Liver (tissue), 9 donors: Measurements from ENCODE around the gene DOK6. TPM values are rescaled to one million over a fixed set of nuclear protein-coding genes. Genes with fewer than 3 reads are reported as not detected.

Experiments
- DNase-seq: peaks from one replicate; pipeline ENCODE4 v3.0.0-alpha.2; 2017; ENCODE audit warnings: low spot score
- H3K27ac ChIP-seq, 2 donors: one replicate each; pipeline ENCODE4 v1.7.0; 2013; ENCODE audit warnings: inconsistent platforms in 2 of 2, low read length in 2 of 2, control low read depth in 1 of 2, low read depth in 1 of 2, mild to moderate bottlenecking in 1 of 2
- H3K27me3 ChIP-seq, 4 donors: one replicate each; pipeline versions ENCODE4 v1.6.1 to v1.7.0; 2013; ENCODE audit warnings: low read length in 3 of 4, inconsistent platforms in 1 of 4, mild to moderate bottlenecking in 1 of 4, moderate library complexity in 1 of 4; ENCODE audit not compliant: control insufficient read depth in 4 of 4, insufficient read depth in 4 of 4
- H3K36me3 ChIP-seq, 4 donors: one replicate each; pipeline versions ENCODE4 v1.6.1 to v1.7.0; 2013; ENCODE audit warnings: low read length in 3 of 4, mild to moderate bottlenecking in 3 of 4, low read depth in 1 of 4, moderate library complexity in 1 of 4; ENCODE audit not compliant: control insufficient read depth in 4 of 4, insufficient read depth in 3 of 4
- H3K4me1 ChIP-seq, 4 donors: one replicate each; pipeline versions ENCODE4 v1.6.1 to v1.7.0; 2013; ENCODE audit warnings: low read length in 3 of 4, mild to moderate bottlenecking in 3 of 4, moderate library complexity in 1 of 4; ENCODE audit not compliant: control insufficient read depth in 4 of 4, insufficient read depth in 4 of 4
- H3K4me3 ChIP-seq, 3 donors: one replicate each; pipeline versions ENCODE4 v1.6.1 to v1.7.0; 2013; ENCODE audit warnings: low read length in 3 of 3, control low read depth in 1 of 3, low read depth in 1 of 3, mild to moderate bottlenecking in 1 of 3
- H3K9ac ChIP-seq, 2 donors: one replicate each; pipeline ENCODE4 v1.7.0; 2013; ENCODE audit warnings: low read length in 2 of 2, mild to moderate bottlenecking in 2 of 2, moderate library complexity in 2 of 2, control low read depth in 1 of 2, low read depth in 1 of 2
- H3K9me3 ChIP-seq, 4 donors: one replicate each; pipeline versions ENCODE4 v1.6.1 to v1.7.0; 2013; ENCODE audit warnings: low read length in 3 of 4; ENCODE audit not compliant: control insufficient read depth in 4 of 4
- ATF3 ChIP-seq: IDR thresholded peaks from 2 replicates; pipeline ENCODE4 v1.6.1; 2016; ENCODE audit warnings: antibody characterized with exemption
- FOXA1 ChIP-seq: IDR thresholded peaks from 2 replicates; pipeline ENCODE4 v1.6.1; 2016; ENCODE audit warnings: antibody characterized with exemption
- GABPA ChIP-seq, 2 donors: IDR thresholded peaks in 1 of 2; conservative IDR thresholded peaks in 1 of 2; 2 replicates each; pipeline ENCODE4 v1.6.1; 2016; ENCODE audit warnings: antibody characterized with exemption in 2 of 2, mild to moderate bottlenecking in 1 of 2, moderate library complexity in 1 of 2
- HNF4A ChIP-seq, 2 donors: conservative IDR thresholded peaks; 2 replicates each; pipeline ENCODE4 v1.6.1; 2016; ENCODE audit warnings: antibody characterized with exemption in 2 of 2, mild to moderate bottlenecking in 2 of 2
- HNF4G ChIP-seq: IDR thresholded peaks from 2 replicates; pipeline ENCODE4 v1.6.1; 2016; ENCODE audit warnings: antibody characterized with exemption
- JUND ChIP-seq, 2 donors: IDR thresholded peaks; 2 replicates each; pipeline ENCODE4 v1.6.1; 2016; ENCODE audit warnings: antibody characterized with exemption in 2 of 2
- MAX ChIP-seq: IDR thresholded peaks from 2 replicates; pipeline ENCODE4 v1.6.1; 2016; ENCODE audit warnings: antibody characterized with exemption
- NR2F2 ChIP-seq: IDR thresholded peaks from 2 replicates; pipeline ENCODE4 v1.6.1; 2016; ENCODE audit warnings: antibody characterized with exemption
- RAD21 ChIP-seq, 2 donors: IDR thresholded peaks; 2 replicates each; pipeline ENCODE4 v1.6.1; 2016; ENCODE audit warnings: antibody characterized with exemption in 2 of 2, mild to moderate bottlenecking in 2 of 2
- REST ChIP-seq: IDR thresholded peaks from 2 replicates; pipeline ENCODE4 v1.6.1; 2016; ENCODE audit warnings: antibody characterized with exemption, mild to moderate bottlenecking
- RXRA ChIP-seq, 2 donors: IDR thresholded peaks; 2 replicates each; pipeline ENCODE4 v1.6.1; 2017 to 2018; ENCODE audit warnings: antibody characterized with exemption in 2 of 2, mild to moderate bottlenecking in 1 of 2
- SP1 ChIP-seq: IDR thresholded peaks from 2 replicates; pipeline ENCODE4 v1.6.1; 2018; ENCODE audit warnings: antibody characterized with exemption, mild to moderate bottlenecking
- TAF1 ChIP-seq: conservative IDR thresholded peaks from 2 replicates; pipeline ENCODE4 v1.6.1; 2016; ENCODE audit warnings: antibody characterized with exemption, mild to moderate bottlenecking
- YY1 ChIP-seq: IDR thresholded peaks from 2 replicates; pipeline ENCODE4 v1.6.1; 2016; ENCODE audit warnings: antibody characterized with exemption, mild to moderate bottlenecking
- ZBTB33 ChIP-seq: IDR thresholded peaks from 2 replicates; pipeline ENCODE4 v1.6.1; 2016; ENCODE audit warnings: antibody characterized with exemption
- WGBS: extraction: QIAGEN DNeasy Blood & Tissue Kit; methylation state at CpG from one replicate; pipeline ENCODE4 v1.1.7; 2013; 5-methylcytosine and 5-hydroxymethylcytosine counted together
- polyA plus RNA-seq, 2 donors: library from polyadenylated mRNA; stranded (reverse) in 1 of 2; unstranded in 1 of 2; fragments of 200-250 nt in 1 of 2; fragments of >200 nt in 1 of 2; fragmentation: Nextera tagmentation in 1 of 2; extraction: Ambion mirVana in 1 of 2; gene quantifications; one replicate each; pipeline versions ENCODE4 v1.2.1 to v1.2.3, GENCODE V29; 2013 to 2015
- total RNA-seq, 2 donors: library from RNA; depleted of rRNA; stranded (reverse); fragments of >200 nt; gene quantifications; one replicate each; pipeline ENCODE4 v1.2.3, GENCODE V29; 2014
- TF ChIP-seq, protein P1 (sequence below): fragments of 150-350 bp; IDR thresholded peaks from 2 replicates; pipeline ENCODE4 v1.5.1; 2017; ENCODE audit warnings: improper control_type of control experiment, low read depth, low read length; ENCODE audit not compliant: missing input control
- donor health status: healthy.
- donor health status: healthy.
- donor health status: healthy.
- donor health status: healthy.
- donor health status: healthy.

The DOK6 gene
- total and polyA plus RNA-seq, 4 donors = 0.08 to 1.1 (median 0.67) TPM

- 81% methylated on average over 2 of the region's 2 CpGs for WGBS
- no peak overlapping the region for H3K9ac ChIP-seq
Measured at GRCh38 chr18:69674292-69674877, 273.7 kb downstream of the DOK6 start.

GRCh38 chr18:69674966-69675365 is 274.3 kb downstream of the DOK6 start:
- DNase-seq = no peak
- no peak overlapping the region for H3K4me3 ChIP-seq
- H3K27me3 ChIP-seq = no peaks in the 10 kb centered on the region
- H3K9ac ChIP-seq = no peak overlapping the region
- H3K27ac ChIP-seq = no peak overlapping the region
- no peaks in the 10 kb centered on the region for H3K4me1 ChIP-seq
- 92% methylated on average over 2 of the region's 2 CpGs for WGBS
- no peaks in the 10 kb centered on the region for H3K36me3 ChIP-seq
- no peaks in the 10 kb centered on the region for H3K9me3 ChIP-seq
- TF ChIP-seq GABPA (IDR thresholded peaks at IDR 0.05 in 1 of 2, conservative IDR thresholded peaks at IDR 0.05 in 1 of 2) (no peak), FOXA1 (no peak), REST (no peak), SP1 (no peak), RXRA (IDR thresholded peaks at IDR 0.05) (no peak), MAX (no peak)
- TF ChIP-seq, protein P1, sequence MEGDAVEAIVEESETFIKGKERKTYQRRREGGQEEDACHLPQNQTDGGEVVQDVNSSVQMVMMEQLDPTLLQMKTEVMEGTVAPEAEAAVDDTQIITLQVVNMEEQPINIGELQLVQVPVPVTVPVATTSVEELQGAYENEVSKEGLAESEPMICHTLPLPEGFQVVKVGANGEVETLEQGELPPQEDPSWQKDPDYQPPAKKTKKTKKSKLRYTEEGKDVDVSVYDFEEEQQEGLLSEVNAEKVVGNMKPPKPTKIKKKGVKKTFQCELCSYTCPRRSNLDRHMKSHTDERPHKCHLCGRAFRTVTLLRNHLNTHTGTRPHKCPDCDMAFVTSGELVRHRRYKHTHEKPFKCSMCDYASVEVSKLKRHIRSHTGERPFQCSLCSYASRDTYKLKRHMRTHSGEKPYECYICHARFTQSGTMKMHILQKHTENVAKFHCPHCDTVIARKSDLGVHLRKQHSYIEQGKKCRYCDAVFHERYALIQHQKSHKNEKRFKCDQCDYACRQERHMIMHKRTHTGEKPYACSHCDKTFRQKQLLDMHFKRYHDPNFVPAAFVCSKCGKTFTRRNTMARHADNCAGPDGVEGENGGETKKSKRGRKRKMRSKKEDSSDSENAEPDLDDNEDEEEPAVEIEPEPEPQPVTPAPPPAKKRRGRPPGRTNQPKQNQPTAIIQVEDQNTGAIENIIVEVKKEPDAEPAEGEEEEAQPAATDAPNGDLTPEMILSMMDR = no peak

More at GRCh38 chr18:69674292-69674877, 273.7 kb downstream of the DOK6 start:
- Histone ChIP-seq H3K27me3 (no peaks in the 10 kb centered on the region), H3K4me3 (no peak overlapping the region), H3K4me1 (no peaks in the 10 kb centered on the region), H3K27ac (no peak overlapping the region), H3K9me3 (no peaks in the 10 kb centered on the region), H3K36me3 (no peaks in the 10 kb centered on the region)
- TF ChIP-seq NR2F2 (no peak), JUND (IDR thresholded peaks at IDR 0.05) (no peak), GABPA (IDR thresholded peaks at IDR 0.05 in 1 of 2, conservative IDR thresholded peaks at IDR 0.05 in 1 of 2) (no peak), ZBTB33 (no peak), TAF1 (no peak), HNF4G (no peak), FOXA1 (no peak), RAD21 (IDR thresholded peaks at IDR 0.05) (no peak), REST (no peak), YY1 (no peak), ATF3 (no peak), RXRA (IDR thresholded peaks at IDR 0.05) (no peak), HNF4A (conservative IDR thresholded peaks at IDR 0.05) (no peak)
- no peak for DNase-seq
